ENCODE results near the gene IGSF3.
"Not testable (repeated sequence)": the region's sequence is repeated elsewhere in the genome, so short reads cannot be mapped to it uniquely, and the experiment has no call there.

IGSF3 gene

GRCh38 chr1:116649041-116649440 is 18.5 kb downstream of the IGSF3 start:
- H3K27ac ChIP-seq (ENCODE audit: low read depth, low read length); H2BK5ac ChIP-seq (ENCODE audit: low read length); H3K79me2 ChIP-seq (ENCODE audit: control insufficient read depth, insufficient read depth, low read length); H3K56ac ChIP-seq (ENCODE audit: low read length); H2AK5ac ChIP-seq (ENCODE audit: low read length); H3K18ac ChIP-seq (ENCODE audit: low read length); H2BK15ac ChIP-seq (replicated peaks; ENCODE audit: low read depth); H3K4me1 ChIP-seq (ENCODE audit: control insufficient read depth, low read depth, low read length); H4K5ac ChIP-seq (ENCODE audit: low read length); H3K79me1 ChIP-seq (ENCODE audit: low read length); H3K23ac ChIP-seq (ENCODE audit: low read length); DNase-seq; H3K36me3 ChIP-seq (ENCODE audit: control insufficient read depth, insufficient read depth, low read length); H3K4ac ChIP-seq (ENCODE audit: low read depth, low read length); H3K4me3 ChIP-seq (ENCODE audit: low read length); H3K27me3 ChIP-seq (ENCODE audit: insufficient read depth, low read length, poor library complexity); H4K8ac ChIP-seq (ENCODE audit: low read depth, low read length); H2BK120ac ChIP-seq (ENCODE audit: low read depth, low read length); H3K4me2 ChIP-seq (ENCODE audit: low read length); H3K9ac ChIP-seq (ENCODE audit: low read length): not testable (repeated sequence)
- no CpG with 5 or more reads among the region's 5 CpGs for WGBS (ENCODE audit: extremely low coverage, insufficient coverage, low lambda C conversion rate)

DNA sequence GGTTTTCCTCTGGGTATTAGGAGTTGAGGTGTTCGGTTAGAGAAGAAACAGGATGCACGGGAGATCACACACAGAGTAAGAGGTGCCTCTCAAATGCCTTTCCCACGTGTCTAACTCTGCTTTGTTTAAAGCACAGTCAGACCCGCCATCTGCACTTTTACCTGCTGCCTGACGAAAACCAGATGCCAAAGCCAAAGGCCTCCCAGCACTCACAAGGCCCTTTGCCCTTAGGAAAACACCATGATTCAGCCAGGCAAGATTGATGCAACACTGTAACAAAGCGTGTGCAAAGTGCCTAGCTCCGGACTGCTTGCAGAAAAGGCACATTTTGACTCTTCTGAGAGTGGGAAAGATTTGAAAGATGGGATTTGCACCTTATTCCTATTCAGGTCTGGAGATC is 19.2 kb downstream of the IGSF3 start:
- not testable (repeated sequence) for H4K5ac ChIP-seq (ENCODE audit: low read length); H4K8ac ChIP-seq (ENCODE audit: low read depth, low read length); H2BK120ac ChIP-seq (ENCODE audit: low read depth, low read length); H3K36me3 ChIP-seq (ENCODE audit: control insufficient read depth, insufficient read depth, low read length); H3K56ac ChIP-seq (ENCODE audit: low read length); H3K4ac ChIP-seq (ENCODE audit: low read depth, low read length); H3K79me1 ChIP-seq (ENCODE audit: low read length); DNase-seq; H3K4me1 ChIP-seq (ENCODE audit: control insufficient read depth, low read depth, low read length); H2AK5ac ChIP-seq (ENCODE audit: low read length); H3K23ac ChIP-seq (ENCODE audit: low read length); H2BK15ac ChIP-seq (replicated peaks; ENCODE audit: low read depth); H3K4me3 ChIP-seq (ENCODE audit: low read length); H3K79me2 ChIP-seq (ENCODE audit: control insufficient read depth, insufficient read depth, low read length); H3K4me2 ChIP-seq (ENCODE audit: low read length); H3K9ac ChIP-seq (ENCODE audit: low read length); H3K27ac ChIP-seq (ENCODE audit: low read depth, low read length); H3K18ac ChIP-seq (ENCODE audit: low read length); H2BK5ac ChIP-seq (ENCODE audit: low read length); H3K27me3 ChIP-seq (ENCODE audit: insufficient read depth, low read length, poor library complexity)
- WGBS (ENCODE audit: extremely low coverage, insufficient coverage, low lambda C conversion rate) = no CpG with 5 or more reads among the region's 7 CpGs

DNA sequence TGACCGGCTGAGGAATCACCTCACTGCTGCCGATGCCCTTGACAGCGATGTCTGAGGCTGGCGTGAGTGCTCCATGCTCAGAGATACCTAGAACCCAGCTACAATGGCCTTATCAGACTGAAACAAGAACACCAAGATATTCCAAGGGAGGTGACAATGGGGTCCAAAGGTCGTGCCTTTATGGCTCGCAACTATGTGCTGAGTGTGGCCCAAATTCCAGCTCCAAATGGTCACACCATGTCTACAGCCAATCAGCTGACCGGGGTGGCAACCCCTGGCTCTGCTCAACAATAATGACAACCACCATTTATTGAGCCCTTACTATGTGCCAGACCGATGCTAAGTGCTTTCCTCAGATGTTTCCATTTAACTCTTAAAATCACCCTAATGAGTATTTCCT is 20.3 kb downstream of the IGSF3 start:
- not testable (repeated sequence) for H4K8ac ChIP-seq (ENCODE audit: low read depth, low read length); H3K56ac ChIP-seq (ENCODE audit: low read length); H3K79me2 ChIP-seq (ENCODE audit: control insufficient read depth, insufficient read depth, low read length); H2AK5ac ChIP-seq (ENCODE audit: low read length); H3K23ac ChIP-seq (ENCODE audit: low read length); H3K4me3 ChIP-seq (ENCODE audit: low read length); H3K27me3 ChIP-seq (ENCODE audit: insufficient read depth, low read length, poor library complexity); H3K27ac ChIP-seq (ENCODE audit: low read depth, low read length); H2BK120ac ChIP-seq (ENCODE audit: low read depth, low read length); H3K79me1 ChIP-seq (ENCODE audit: low read length); H3K18ac ChIP-seq (ENCODE audit: low read length); H3K36me3 ChIP-seq (ENCODE audit: control insufficient read depth, insufficient read depth, low read length); H3K4me1 ChIP-seq (ENCODE audit: control insufficient read depth, low read depth, low read length); H2BK5ac ChIP-seq (ENCODE audit: low read length); H3K9ac ChIP-seq (ENCODE audit: low read length); H2BK15ac ChIP-seq (replicated peaks; ENCODE audit: low read depth); H3K4me2 ChIP-seq (ENCODE audit: low read length); H4K5ac ChIP-seq (ENCODE audit: low read length); H3K4ac ChIP-seq (ENCODE audit: low read depth, low read length)
- peak; percentile 30 for DNase-seq
- no CpG with 5 or more reads among the region's 8 CpGs for WGBS (ENCODE audit: extremely low coverage, insufficient coverage, low lambda C conversion rate)

DNA sequence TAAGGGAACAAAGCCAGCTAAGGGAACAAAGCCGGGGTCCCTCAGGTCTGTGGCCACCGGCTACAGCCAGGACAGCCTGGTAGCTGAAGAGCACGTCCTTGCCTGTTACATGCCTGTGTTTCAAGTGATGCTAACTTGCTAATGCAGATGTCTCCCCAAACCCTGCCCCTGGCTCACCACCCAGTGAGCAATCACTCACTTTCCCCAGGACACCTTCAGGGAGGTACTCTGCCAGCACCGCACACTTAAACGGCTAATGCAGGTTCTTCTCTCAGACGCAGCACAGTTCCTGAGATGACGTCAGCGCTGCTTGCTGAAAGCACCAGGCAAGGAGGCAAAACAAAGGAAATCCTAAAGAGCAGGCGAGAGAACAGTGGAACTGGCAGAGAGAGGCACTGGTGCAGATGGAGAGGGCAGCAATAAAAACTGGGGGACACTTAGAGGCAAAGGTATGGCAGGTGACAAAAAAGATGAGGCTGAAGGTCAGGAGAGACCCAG is 20.8 kb downstream of the IGSF3 start:
- not testable (repeated sequence) for H2BK120ac ChIP-seq (ENCODE audit: low read depth, low read length)

DNA sequence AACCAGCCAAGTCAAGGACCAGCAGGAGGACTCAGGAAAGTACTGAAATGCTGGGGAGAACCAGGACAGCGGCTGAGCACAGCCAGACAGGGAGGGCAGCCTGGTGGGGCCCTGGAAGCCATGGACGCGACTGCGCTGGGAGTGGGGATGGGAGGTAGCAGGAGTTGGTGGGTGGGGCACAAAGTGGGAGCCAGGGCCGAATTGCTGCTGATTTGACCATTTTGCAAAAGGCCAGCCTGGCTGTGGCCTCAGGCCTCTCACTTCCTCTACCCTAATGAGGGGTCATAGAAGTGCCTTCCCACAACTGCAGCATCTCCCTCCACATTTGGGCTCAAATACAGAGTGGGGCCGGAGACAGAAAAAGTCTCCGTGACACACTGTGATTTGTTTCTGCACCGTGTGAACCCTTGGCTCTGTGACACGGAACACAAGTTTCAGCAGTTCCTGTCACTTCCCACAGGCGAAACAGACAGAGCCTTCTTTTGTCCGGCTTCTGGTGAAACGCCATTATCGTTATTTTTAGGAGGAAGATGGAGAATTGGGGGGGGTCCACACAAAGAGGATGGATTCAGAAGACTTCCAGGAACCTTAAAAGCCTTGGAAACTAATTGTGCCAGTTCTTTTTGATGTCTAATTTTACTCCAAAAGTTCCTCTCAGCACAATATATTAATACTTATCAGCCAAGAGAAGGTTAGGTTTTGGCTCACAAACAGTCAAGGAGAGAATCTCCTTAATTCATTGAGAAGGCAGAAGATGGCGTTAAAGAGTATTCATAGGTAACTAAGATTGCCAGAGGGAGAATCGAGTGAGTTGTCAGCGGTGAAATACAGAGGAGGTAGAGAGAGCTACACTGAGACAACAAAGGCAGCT is 21.5 kb downstream of the IGSF3 start:
- not testable (repeated sequence) for H4K8ac ChIP-seq (ENCODE audit: low read depth, low read length); H3K4me2 ChIP-seq (ENCODE audit: low read length); H2BK15ac ChIP-seq (replicated peaks; ENCODE audit: low read depth); H2BK5ac ChIP-seq (ENCODE audit: low read length); H3K56ac ChIP-seq (ENCODE audit: low read length); H3K27me3 ChIP-seq (ENCODE audit: insufficient read depth, low read length, poor library complexity); H3K23ac ChIP-seq (ENCODE audit: low read length); H3K4ac ChIP-seq (ENCODE audit: low read depth, low read length); H2BK120ac ChIP-seq (ENCODE audit: low read depth, low read length); H4K5ac ChIP-seq (ENCODE audit: low read length); H3K18ac ChIP-seq (ENCODE audit: low read length); H3K79me2 ChIP-seq (ENCODE audit: control insufficient read depth, insufficient read depth, low read length); H3K4me1 ChIP-seq (ENCODE audit: control insufficient read depth, low read depth, low read length); H3K27ac ChIP-seq (ENCODE audit: low read depth, low read length); H2AK5ac ChIP-seq (ENCODE audit: low read length); H3K9ac ChIP-seq (ENCODE audit: low read length); H3K4me3 ChIP-seq (ENCODE audit: low read length); H3K36me3 ChIP-seq (ENCODE audit: control insufficient read depth, insufficient read depth, low read length); H3K79me1 ChIP-seq (ENCODE audit: low read length)
- no CpG with 5 or more reads among the region's 16 CpGs for WGBS (ENCODE audit: extremely low coverage, insufficient coverage, low lambda C conversion rate)
- peak; percentile 45 for DNase-seq

More for the DNA sequence above, 20.8 kb downstream of the IGSF3 start:
- not testable (repeated sequence) for H3K4me3 ChIP-seq (ENCODE audit: low read length); H3K4me1 ChIP-seq (ENCODE audit: control insufficient read depth, low read depth, low read length); H2BK15ac ChIP-seq (replicated peaks; ENCODE audit: low read depth); H4K5ac ChIP-seq (ENCODE audit: low read length); H3K27me3 ChIP-seq (ENCODE audit: insufficient read depth, low read length, poor library complexity); H2AK5ac ChIP-seq (ENCODE audit: low read length); H2BK5ac ChIP-seq (ENCODE audit: low read length); H3K79me1 ChIP-seq (ENCODE audit: low read length); H4K8ac ChIP-seq (ENCODE audit: low read depth, low read length); H3K36me3 ChIP-seq (ENCODE audit: control insufficient read depth, insufficient read depth, low read length); H3K79me2 ChIP-seq (ENCODE audit: control insufficient read depth, insufficient read depth, low read length); H3K9ac ChIP-seq (ENCODE audit: low read length); H3K4ac ChIP-seq (ENCODE audit: low read depth, low read length); H3K4me2 ChIP-seq (ENCODE audit: low read length); H3K18ac ChIP-seq (ENCODE audit: low read length); H3K23ac ChIP-seq (ENCODE audit: low read length)
- no CpG with 5 or more reads among the region's 9 CpGs for WGBS (ENCODE audit: extremely low coverage, insufficient coverage, low lambda C conversion rate)
- peak; percentile 58 for DNase-seq
- H3K27ac ChIP-seq (ENCODE audit: low read depth, low read length) = peak overlapping the region; percentile 36
- peak overlapping the region; percentile 15 for H3K56ac ChIP-seq (ENCODE audit: low read length)

DNA sequence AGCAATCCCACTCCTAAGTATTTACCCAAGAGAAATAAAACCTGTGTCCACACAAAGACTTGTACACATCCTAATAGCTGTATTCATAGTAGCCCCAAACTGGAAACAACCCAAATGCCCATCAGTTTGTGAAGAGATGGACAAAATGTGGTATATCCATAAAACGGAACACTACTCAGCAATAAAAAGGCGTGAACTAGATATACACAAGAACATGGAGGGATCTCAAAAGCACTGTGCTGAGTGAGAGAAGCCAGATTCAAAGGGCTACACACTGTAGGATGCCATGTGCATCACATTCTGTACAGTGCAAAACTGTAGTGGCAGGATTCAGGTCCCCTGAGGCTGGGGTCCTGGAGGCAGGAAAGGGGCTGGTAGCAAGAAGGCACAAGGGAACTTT is 22.5 kb downstream of the IGSF3 start:
- not testable (repeated sequence) for H3K79me1 ChIP-seq (ENCODE audit: low read length); H4K5ac ChIP-seq (ENCODE audit: low read length); H3K36me3 ChIP-seq (ENCODE audit: control insufficient read depth, insufficient read depth, low read length); H3K18ac ChIP-seq (ENCODE audit: low read length); H3K27ac ChIP-seq (ENCODE audit: low read depth, low read length); H2BK5ac ChIP-seq (ENCODE audit: low read length); H4K8ac ChIP-seq (ENCODE audit: low read depth, low read length); H3K9ac ChIP-seq (ENCODE audit: low read length); H3K23ac ChIP-seq (ENCODE audit: low read length); H3K79me2 ChIP-seq (ENCODE audit: control insufficient read depth, insufficient read depth, low read length); H3K4ac ChIP-seq (ENCODE audit: low read depth, low read length); H3K56ac ChIP-seq (ENCODE audit: low read length); DNase-seq; H3K4me1 ChIP-seq (ENCODE audit: control insufficient read depth, low read depth, low read length); H2BK15ac ChIP-seq (replicated peaks; ENCODE audit: low read depth); H3K4me3 ChIP-seq (ENCODE audit: low read length); H3K4me2 ChIP-seq (ENCODE audit: low read length); H2AK5ac ChIP-seq (ENCODE audit: low read length); H3K27me3 ChIP-seq (ENCODE audit: insufficient read depth, low read length, poor library complexity); H2BK120ac ChIP-seq (ENCODE audit: low read depth, low read length)
- no CpG with 5 or more reads among the region's 2 CpGs for WGBS (ENCODE audit: extremely low coverage, insufficient coverage, low lambda C conversion rate)

All from mesendoderm (in vitro differentiated cells).